ENCODE results near the gene FBLIM1.

FBLIM1 gene

GRCh38 chr1:15758343-15758931 is at the start of gene FBLIM1:
Gene FBLIM1 (plus strand): TSS chr1:15758795. CDS start chr1:15764984, 6,189 bp downstream.
- no peak for DNase-seq (ENCODE audit: low read depth in 3 of 3, low spot score in 1 of 3)

- DNase-seq (ENCODE audit: low read depth in 3 of 3, low spot score in 1 of 3), result no peak
Observed at GRCh38 chr1:15709226-15709625, 49.4 kb upstream of the FBLIM1 start.

DNA sequence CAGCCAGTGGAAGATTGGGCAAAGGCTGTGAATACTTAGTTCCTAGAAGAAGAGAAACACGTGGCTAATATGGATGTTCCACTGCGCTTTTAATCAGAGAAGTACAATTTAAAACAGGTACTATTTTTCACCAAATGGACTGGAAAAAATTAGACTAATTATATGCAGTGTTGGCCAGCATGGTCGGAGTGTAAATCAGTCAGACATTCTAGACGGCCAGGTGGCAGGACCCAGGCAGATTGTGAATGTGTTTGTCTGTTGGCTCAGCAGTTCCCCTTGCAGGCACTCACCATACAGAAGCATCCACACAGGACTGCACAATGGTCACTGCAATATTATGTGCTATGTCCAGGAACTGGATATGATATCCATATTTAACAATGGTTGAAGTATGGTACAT is 46.4 kb upstream of the FBLIM1 start:
- DNase-seq (ENCODE audit: low read depth in 3 of 3, low spot score in 1 of 3), result no peak

DNA sequence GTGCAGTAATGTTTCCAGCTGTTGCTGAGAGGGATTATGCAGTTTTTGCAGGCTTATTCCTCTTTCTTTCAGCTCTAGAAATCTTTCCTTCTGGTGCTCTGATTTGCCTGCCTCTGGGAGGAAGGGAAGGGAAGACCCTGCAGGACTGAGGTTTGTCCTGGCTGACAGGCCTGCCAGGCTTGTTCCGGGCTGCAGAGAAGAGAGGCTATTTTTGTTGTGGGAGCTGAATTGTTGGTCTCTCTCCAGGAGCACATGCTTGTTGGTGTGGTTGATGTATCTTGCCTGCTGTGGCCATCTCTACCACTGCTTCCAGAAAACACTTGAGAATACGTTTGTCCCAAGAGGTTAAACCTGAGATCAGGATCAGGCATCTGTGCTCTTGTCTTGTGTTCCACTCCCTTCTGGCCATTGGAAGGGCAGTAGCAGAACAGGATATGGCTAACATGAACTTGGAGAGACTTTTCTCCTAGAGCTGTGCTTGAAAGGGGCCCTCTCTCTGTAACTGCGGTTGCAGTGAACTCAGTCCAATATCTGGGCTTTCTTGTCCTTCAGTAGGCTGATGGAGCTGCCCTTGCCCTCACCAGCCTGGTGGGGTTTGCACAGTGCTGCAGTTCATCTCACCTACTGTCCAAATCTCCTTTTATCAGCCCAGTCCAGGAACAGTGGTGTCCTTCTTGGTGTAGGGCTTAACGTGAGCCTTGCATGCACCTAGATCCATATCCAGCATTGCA is 44.0 kb upstream of the FBLIM1 start:
- no peak for DNase-seq (ENCODE audit: low read depth in 3 of 3, low spot score in 1 of 3)

- no peak for DNase-seq (ENCODE audit: low read depth in 3 of 3, low spot score in 1 of 3)
Observed at GRCh38 chr1:15717418-15718125, 41.0 kb upstream of the FBLIM1 start.

- DNase-seq (ENCODE audit: low read depth in 3 of 3, low spot score in 1 of 3), result no peak
Observed at GRCh38 chr1:15718199-15718601, 40.4 kb upstream of the FBLIM1 start.

DNA sequence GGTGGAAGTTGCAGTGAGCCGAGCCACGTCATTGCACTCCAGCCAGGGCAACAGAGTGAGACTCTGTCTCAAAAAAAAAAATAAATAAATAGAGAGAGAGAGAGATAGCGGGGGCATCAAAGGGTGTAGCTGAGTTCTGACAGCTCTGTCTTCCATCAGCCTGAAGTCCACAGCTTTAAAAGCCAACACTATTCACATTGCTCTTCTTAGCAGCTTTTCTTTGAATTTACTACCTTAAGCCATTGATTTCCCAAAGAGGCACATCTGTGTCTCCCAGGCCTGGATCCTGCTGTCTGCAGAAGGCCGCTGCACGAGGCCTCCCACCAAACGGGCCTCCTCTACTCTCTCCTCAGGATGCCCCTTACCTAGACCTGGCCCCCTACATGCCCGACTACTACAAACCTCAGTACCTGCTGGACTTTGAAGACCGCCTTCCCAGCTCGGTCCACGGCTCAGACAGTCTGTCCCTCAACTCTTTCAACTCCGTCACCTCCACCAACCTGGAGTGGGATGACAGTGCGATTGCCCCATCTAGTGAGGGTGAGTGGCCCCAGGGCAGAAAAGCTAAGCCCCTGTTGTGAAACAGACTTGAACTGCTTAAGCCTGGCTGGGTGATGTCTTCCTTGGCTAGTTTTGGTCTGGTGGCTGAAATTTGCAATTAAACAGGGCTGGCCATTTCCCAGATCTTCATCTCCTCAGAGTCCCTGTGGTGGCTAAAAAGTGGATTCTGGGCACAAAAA is 39.0 kb upstream of the FBLIM1 start:
- DNase-seq (ENCODE audit: low read depth in 3 of 3, low spot score in 1 of 3), result no peak

GRCh38 chr1:15720861-15721260 is 37.7 kb upstream of the FBLIM1 start:
- no peak for DNase-seq (ENCODE audit: low read depth in 3 of 3, low spot score in 1 of 3)

DNA sequence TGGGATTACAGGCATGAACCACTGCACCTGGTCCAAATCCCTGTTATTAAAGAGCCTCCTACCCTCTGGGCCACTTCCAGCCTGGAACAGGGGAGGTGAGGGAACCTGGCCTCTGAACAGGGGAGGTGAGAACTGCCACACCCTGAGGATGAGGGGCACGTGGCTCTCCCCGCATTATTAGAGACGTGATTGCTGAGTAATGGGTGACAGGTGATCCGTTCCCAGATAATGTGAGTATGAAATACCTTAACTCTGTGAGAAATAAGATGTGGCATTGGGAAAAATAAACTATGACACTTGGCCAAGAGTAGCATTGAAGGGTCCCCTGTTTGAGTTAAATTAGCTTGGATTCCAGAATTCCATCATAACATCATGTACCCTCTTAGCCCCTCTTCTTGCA is 36.2 kb upstream of the FBLIM1 start:
- DNase-seq (ENCODE audit: low read depth in 3 of 3, low spot score in 1 of 3), result no peak

DNA sequence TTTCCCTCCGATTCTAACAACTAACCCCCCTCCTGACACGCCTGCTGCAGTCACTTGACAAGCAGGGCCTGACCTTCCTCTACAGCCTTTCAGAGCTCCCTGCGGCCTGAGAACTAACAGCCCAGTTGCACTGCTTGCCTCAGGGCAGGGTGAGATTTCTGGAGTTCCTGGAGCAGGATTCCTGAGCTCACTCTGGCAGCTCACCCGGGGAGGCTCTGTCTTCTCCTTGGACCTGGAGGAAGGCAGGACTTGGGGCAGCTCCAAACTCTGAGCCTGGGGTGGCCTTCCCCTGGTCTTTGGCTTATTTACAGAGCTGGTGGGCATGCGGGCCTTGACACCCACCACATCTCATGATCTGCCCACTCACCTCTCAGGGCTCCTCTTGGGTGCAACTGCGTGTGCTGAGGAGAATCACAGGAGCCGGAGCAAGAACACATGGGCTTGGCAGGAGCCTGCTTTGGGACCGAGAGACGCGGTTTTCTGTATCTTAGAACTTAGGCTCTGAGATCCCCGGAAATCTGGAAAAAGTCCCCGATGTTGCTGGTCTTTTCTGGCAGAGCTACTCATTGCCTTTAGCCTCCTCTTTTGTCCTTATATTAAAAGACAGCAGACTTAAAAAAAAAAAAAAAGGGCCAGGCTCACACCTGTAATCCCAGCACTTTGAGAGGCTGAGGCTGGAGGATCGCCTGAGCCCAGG is 35.6 kb upstream of the FBLIM1 start:
- DNase-seq (ENCODE audit: low read depth in 3 of 3, low spot score in 1 of 3), result no peak

DNA sequence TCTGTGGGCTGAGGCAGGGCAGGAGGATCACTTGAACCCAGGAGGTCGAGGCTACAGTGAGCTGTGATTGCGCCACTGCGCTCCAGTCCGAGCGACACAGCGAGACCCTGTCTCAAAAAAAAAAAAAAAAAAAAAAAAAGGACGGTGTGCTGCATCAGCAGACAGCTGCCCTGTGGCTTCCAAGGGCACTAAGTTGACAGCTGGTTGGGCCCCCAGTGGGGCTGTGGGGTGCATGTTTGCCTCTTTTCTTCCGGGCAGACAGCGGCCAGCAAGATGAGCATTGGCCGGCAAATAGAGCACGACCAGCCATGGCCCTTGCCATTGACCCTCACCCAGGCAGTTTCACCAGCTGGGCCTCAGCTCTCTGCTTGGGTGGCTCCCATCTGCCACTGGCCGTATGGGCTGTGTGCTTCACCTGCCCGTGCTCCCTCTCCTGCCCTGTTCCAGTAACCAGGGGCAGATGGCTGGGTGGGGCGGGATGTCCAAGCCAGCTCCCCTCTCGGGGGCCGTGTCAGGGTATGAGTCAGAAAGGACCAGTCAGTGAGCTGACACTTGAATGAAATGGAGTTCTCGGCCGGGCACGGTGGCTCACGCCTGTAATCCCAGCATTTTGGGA is 34.9 kb upstream of the FBLIM1 start:
- no peak for DNase-seq (ENCODE audit: low read depth in 3 of 3, low spot score in 1 of 3)

DNA sequence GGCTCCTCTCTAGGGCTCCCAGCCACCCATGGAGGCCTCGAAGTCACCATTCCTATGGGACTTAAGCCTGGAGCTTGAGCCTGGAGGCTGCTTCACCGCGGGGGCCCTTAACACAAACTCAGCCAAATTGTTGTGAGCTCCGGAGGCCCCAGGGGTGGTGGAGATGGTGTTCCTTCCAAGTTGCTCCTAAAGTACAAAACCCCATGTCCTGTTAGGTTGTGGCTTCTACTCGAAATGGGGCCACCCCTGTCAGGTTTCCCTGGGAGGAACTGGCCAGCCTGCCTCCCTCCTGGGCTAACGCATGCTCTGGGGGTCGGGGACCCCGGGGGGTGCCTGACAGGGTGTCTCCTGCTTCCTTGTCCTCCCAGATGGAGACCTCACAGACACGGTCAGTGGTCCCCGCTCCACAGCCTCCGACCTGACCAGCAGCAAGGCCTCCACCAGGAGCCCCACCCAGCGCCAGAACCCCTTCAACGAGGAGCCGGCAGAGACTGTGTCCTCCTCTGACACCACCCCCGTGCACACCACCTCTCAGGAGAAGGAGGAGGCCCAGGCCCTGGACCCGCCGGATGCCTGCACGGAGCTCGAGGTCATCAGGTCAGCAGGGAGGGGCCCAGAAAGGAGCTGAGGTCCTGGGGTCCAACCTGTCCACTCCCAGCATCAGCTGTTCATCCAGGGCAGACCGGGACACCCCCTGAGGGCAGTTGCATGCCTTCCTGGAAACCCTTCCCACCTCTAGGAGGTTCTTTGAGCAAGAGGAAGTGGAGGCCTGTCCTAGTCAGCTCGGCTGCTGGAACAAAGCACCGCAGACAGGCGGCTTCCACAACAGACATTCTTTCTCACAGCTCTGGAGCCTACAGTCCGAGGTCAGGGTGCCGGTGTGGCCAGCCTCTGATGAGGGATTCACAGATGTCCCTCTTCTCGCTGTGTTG is 33.4 kb upstream of the FBLIM1 start:
- DNase-seq (ENCODE audit: low read depth in 3 of 3, low spot score in 1 of 3), result no peak

DNA sequence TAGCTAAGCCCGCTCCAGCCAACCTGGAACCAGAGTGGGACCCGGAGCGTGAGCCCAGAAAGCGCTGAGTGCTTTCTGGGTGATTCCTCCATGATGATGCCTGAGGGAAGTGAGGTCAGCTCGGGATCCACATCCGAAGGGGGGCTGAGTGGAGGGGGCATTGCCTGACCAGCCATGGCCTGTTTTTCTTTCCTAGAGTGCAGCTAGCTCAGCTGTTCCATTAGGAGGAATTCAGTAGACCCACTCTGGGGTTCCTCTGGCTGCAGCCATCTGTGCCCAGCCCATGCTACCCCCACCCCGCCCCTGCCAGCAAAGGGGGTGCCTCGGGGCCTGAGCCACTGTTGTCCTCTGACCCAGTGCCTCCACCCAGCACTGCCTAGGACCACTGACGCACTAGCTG is 32.1 kb upstream of the FBLIM1 start:
- no peak for DNase-seq (ENCODE audit: low read depth in 3 of 3, low spot score in 1 of 3)

- DNase-seq (ENCODE audit: low read depth in 3 of 3, low spot score in 1 of 3), result no peak
Observed at GRCh38 chr1:15727021-15727420, 31.6 kb upstream of the FBLIM1 start.

DNA sequence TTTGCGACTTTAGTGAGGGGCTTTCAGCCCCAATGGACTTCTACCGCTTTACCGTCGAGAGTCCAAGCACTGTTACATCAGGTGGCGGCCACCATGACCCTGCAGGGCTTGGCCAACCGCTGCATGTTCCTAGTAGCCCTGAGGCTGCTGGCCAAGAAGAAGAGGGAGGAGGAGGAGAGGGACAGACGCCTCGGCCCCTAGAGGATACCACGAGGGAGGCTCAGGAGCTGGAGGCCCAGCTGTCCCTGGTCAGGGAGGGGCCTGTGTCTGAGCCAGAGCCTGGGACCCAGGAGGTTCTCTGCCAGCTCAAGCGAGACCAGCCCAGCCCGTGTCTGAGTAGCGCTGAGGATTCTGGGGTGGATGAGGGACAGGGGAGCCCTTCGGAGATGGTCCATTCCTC is 31.2 kb upstream of the FBLIM1 start:
- no peak for DNase-seq (ENCODE audit: low read depth in 3 of 3, low spot score in 1 of 3)

DNA sequence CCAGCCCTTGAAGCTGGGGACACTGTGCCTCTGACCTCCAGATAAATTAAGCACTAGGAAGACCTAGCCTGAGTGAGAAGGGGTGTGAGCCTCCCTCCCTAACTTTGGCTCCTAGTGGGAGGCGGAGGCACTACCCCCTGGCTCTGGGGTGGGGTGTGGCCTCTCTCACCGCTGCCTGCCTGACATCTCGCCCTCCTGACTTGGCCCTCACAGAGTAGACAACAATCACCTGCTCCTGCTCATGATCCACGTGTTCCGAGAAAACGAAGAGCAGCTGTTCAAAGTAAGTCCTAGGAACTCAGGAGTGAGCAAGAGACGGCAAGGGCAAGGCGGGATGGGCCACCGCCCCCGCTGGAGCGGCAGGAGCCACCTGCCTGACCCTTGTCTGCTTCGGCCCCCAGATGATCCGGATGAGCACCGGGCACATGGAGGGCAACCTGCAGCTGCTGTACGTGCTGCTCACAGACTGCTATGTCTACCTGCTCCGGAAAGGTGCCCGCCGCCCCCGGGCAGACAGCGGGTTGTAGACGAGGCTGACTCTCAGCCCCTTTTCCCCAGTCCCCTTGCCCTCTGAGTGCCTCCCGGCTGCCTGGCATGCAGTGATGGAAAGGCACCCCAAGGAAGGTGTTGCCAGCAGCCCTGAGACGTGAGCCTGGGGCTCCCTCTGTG is 30.6 kb upstream of the FBLIM1 start:
- DNase-seq (ENCODE audit: low read depth in 3 of 3, low spot score in 1 of 3), result no peak

- DNase-seq (ENCODE audit: low read depth in 3 of 3, low spot score in 1 of 3), result no peak
Observed at GRCh38 chr1:15728937-15729657, 29.5 kb upstream of the FBLIM1 start.

DNA sequence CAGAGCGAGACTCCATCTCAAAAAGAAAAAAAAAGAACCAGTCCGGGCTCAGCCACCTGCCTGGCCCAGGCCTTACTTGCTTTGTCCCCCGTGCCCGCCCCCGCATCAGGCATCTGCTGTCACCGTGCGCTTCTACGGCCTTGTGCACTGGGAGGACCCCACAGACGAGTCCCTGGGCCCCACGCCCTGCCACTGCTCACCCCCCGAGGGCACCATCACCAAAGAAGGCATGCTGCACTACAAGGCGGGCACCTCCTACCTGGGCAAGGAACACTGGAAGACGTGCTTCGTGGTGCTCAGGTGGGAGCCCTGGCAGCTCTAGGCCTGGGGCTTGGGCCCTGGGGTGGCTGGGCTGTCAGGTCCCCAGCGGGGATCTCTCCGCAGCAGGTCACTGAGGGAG is 28.2 kb upstream of the FBLIM1 start:
- no peak for DNase-seq (ENCODE audit: low read depth in 3 of 3, low spot score in 1 of 3)

All from stimulated activated CD4-positive, alpha-beta T cell treated with anti-CD3 and anti-CD28 coated beads, TNF-alpha, amount 100 ng/mL, for 1 hour (primary cell).